NCI-H1092 treated with DMSO at 0.1 percent for 48 hours (cell line): ENCODE data around the gene CCDC28A.
A peak's percentile ranks its signal among the peaks of the same experiment; 100 is the strongest.

Experiments used
- DNase-seq: peaks from one replicate; lab custom pipeline; 2025; lab: John Stamatoyannopoulos, UW

Gene CCDC28A

DNA sequence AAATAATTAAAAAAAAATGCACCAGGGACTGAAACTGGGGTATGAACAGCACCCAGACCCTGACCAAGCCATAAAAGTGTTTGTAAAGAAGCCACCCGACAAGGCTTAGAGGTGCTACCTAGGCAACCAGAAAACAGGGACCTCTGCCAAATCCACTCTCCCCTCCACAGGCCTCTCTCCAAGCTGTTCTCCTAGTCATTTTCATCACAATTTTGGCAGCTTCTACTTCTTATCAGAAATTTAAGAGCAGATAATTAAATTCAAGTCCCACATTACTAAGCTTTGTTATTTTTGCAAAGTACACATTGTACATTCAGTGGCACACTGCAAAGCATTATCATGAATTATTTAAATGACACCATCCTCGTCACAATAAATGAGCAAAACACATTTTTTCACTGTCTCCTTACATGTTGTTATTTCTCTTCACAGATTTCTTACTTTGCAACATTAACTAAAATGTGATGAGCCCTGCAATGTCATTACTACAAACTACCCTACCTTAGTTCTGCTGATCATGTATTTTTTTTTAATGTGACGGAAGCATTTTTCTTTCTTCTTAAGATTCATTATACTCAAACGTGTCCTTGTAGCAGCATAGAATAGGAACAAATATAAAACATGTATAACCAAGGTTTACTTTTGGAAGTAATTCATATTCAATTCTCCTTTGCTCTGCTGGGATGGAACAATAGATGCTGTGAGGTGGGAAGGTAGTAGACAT lies 60.4 kb downstream of the CCDC28A start:
- DNase-seq = peak; percentile 94

DNA sequence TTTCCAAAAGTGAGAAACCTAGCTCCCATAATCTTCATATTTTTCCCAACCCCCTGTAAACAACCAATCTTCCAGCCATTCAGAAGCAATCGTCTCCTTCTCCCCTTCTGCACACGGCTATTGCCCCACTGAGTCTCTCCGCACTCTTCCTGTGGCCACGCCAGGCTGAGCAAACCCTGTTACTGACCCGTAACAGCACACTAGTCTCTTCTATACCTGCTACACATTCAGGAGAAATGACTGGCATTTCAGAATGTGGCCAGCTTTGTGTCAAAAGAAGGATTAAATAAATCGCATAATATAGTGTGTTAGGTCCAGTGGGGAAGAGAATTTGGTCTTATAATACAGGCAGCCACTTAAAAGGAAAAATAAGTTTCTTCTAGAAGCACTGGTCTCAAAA lies 63.7 kb downstream of the CCDC28A start:
- DNase-seq = no peak
